Thoracic aorta (tissue), 2 donors: ENCODE measurements around the gene NPC1. TPM values are rescaled to one million over a fixed set of nuclear protein-coding genes. Genes with fewer than 3 reads are reported as not detected.

Experiments used
- ATAC-seq: fragments of 150-250 bp; one replicate; pipeline ENCODE4 v1.8.0; 2017; ENCODE audit warnings: low read depth; ENCODE audit not compliant: insufficient number of reproducible peaks, low FRiP score
- DNase-seq: peaks from one replicate; pipeline ENCODE4 v3.0.0-alpha.2; 2020; ENCODE audit warnings: low spot score
- H3K27ac ChIP-seq, 2 donors: fragments of 200-600 bp; sonication (generic); 1 replicate in 1 of 2; 2 replicates in 1 of 2; pipeline ENCODE4 v1.5.1; 2016; ENCODE audit warnings: mild to moderate bottlenecking in 2 of 2, moderate library complexity in 2 of 2
- H3K27me3 ChIP-seq: fragments of 200-600 bp; sonication (generic); replicated peaks from 2 replicates; pipeline ENCODE4 v1.6.0; 2016; ENCODE audit warnings: mild to moderate bottlenecking; ENCODE audit not compliant: insufficient read depth
- H3K36me3 ChIP-seq: fragments of 200-600 bp; sonication (generic); one replicate; pipeline ENCODE4 v1.5.1; 2016
- H3K4me1 ChIP-seq, 2 donors: fragments of 200-600 bp; sonication (generic); 1 replicate in 1 of 2; 2 replicates in 1 of 2; pipeline versions ENCODE4 v1.5.1 to v1.6.0; 2016; ENCODE audit warnings: low read depth in 2 of 2, mild to moderate bottlenecking in 1 of 2; ENCODE audit not compliant: control insufficient read depth in 1 of 2
- H3K4me3 ChIP-seq: fragments of 200-600 bp; sonication (generic); 2 replicates; pipeline ENCODE4 v1.5.1; 2016; ENCODE audit warnings: mild to moderate bottlenecking
- H3K9me3 ChIP-seq: fragments of 200-600 bp; sonication (generic); 2 replicates; pipeline ENCODE4 v1.5.1; 2016
- CTCF ChIP-seq: fragments of 200-600 bp; sonication (generic); IDR thresholded peaks from one replicate; pipeline ENCODE4 v1.5.1; 2019; ENCODE audit warnings: antibody characterized with exemption
- total RNA-seq, 2 donors: library from RNA; depleted of rRNA; stranded (reverse); fragments of >200 nt; gene quantifications; one replicate each; pipeline versions ENCODE4 v1.1.0 to v1.2.3, GENCODE V29; 2016

The NPC1 gene
- total RNA-seq, 2 donors from 2014 or later = 85.6 to 96.7 TPM

- H3K9me3 ChIP-seq = no peaks in the 10 kb centered on the region
- ATAC-seq (no peak), DNase-seq (no peak)
- H3K4me1 ChIP-seq = peaks cover 12 to 27% of the 10 kb centered on the region in 2 donors
- peak overlapping the region; percentile 43 to 70 for H3K27ac ChIP-seq
- H3K36me3 ChIP-seq = no peaks in the 10 kb centered on the region
- no peaks in the 10 kb centered on the region for H3K27me3 ChIP-seq
- no peak for TF ChIP-seq CTCF
- H3K4me3 ChIP-seq = peak overlapping the region; percentile 41
Measured at GRCh38 chr18:23499291-23499781, 87.0 kb downstream of the NPC1 start.

- DNase-seq = no peak
- Histone ChIP-seq H3K4me1 (peaks cover 12 to 25% of the 10 kb centered on the region in 2 donors), H3K27me3 (no peaks in the 10 kb centered on the region), H3K4me3 (peak overlapping the region; percentile 41), H3K36me3 (no peaks in the 10 kb centered on the region), H3K9me3 (no peaks in the 10 kb centered on the region), H3K27ac (peak overlapping the region; percentile 10 to 70)
- no peak for ATAC-seq
- TF ChIP-seq CTCF = peak; percentile 67
Measured at GRCh38 chr18:23498877-23499276, 87.4 kb downstream of the NPC1 start.

GRCh38 chr18:23498117-23498516 lies 88.2 kb downstream of the NPC1 start:
- DNase-seq (no peak), ATAC-seq (no peak)
- Histone ChIP-seq H3K9me3 (no peaks in the 10 kb centered on the region), H3K27me3 (no peaks in the 10 kb centered on the region), H3K27ac (no peak overlapping the region), H3K4me3 (no peak overlapping the region), H3K36me3 (no peaks in the 10 kb centered on the region), H3K4me1 (peaks cover 12 to 25% of the 10 kb centered on the region in 2 donors)
- no peak for TF ChIP-seq CTCF

GRCh38 chr18:23495723-23496440 lies 90.4 kb downstream of the NPC1 start:
- Histone ChIP-seq H3K36me3 (no peaks in the 10 kb centered on the region), H3K4me1 (peaks cover 10 to 18% of the 10 kb centered on the region in 2 donors), H3K27me3 (no peaks in the 10 kb centered on the region), H3K27ac (no peak overlapping the region), H3K9me3 (no peaks in the 10 kb centered on the region), H3K4me3 (no peak overlapping the region)
- DNase-seq = no peak
- no peak for TF ChIP-seq CTCF
- no peak for ATAC-seq

- Histone ChIP-seq H3K9me3 (no peaks in the 10 kb centered on the region), H3K4me1 (peaks cover 10 to 14% of the 10 kb centered on the region in 2 donors), H3K36me3 (no peaks in the 10 kb centered on the region), H3K27me3 (no peaks in the 10 kb centered on the region), H3K27ac (no peak overlapping the region), H3K4me3 (no peak overlapping the region)
- DNase-seq (no peak), ATAC-seq (no peak)
- TF ChIP-seq CTCF = no peak
Measured at GRCh38 chr18:23494992-23495391, 91.3 kb downstream of the NPC1 start.
